T-helper 1 cell treated with Interleukin-12 subunit alpha and Interleukin-12 subunit beta and Interleukin-4 antibody, amounts not matched to agents 30 ng/mL and 1 ng/mL, for 36 hours (primary cell): ENCODE results near the gene IL23R. TPM values are rescaled to one million over a fixed set of nuclear protein-coding genes. Genes with fewer than 3 reads are reported as not detected.
"Not testable (repeated sequence)": the region's sequence is repeated elsewhere in the genome, so short reads cannot be mapped to it uniquely, and the experiment has no call there.

Source experiments
- intact Hi-C: fragments of 100-400 bp; cut with micrococcal nuclease; formaldehyde crosslinking; loops from one replicate; pipeline ENCODE4 v1.15.1; 2024
- total RNA-seq: library from RNA; stranded (reverse); gene quantifications from 2 replicates; pipeline ENCODE4 v1.2.3, GENCODE V29; 2022

IL23R gene, protein sequence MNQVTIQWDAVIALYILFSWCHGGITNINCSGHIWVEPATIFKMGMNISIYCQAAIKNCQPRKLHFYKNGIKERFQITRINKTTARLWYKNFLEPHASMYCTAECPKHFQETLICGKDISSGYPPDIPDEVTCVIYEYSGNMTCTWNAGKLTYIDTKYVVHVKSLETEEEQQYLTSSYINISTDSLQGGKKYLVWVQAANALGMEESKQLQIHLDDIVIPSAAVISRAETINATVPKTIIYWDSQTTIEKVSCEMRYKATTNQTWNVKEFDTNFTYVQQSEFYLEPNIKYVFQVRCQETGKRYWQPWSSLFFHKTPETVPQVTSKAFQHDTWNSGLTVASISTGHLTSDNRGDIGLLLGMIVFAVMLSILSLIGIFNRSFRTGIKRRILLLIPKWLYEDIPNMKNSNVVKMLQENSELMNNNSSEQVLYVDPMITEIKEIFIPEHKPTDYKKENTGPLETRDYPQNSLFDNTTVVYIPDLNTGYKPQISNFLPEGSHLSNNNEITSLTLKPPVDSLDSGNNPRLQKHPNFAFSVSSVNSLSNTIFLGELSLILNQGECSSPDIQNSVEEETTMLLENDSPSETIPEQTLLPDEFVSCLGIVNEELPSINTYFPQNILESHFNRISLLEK
- 6.8 and 6.9 TPM in 2 replicates for total RNA-seq

- intact Hi-C loops, result loop anchor here (1.0 to 10.0 kb wide), 3 partner anchors 28 to 1351 kb away; no protein-coding TSS in a partner anchor
Measured at GRCh38 chr1:67166196-67166595, at the start of gene IL23R. TSS of gene IL23R (plus strand) at chr1:67166454. CDS start at chr1:67168121, 1,667 bp downstream.

DNA sequence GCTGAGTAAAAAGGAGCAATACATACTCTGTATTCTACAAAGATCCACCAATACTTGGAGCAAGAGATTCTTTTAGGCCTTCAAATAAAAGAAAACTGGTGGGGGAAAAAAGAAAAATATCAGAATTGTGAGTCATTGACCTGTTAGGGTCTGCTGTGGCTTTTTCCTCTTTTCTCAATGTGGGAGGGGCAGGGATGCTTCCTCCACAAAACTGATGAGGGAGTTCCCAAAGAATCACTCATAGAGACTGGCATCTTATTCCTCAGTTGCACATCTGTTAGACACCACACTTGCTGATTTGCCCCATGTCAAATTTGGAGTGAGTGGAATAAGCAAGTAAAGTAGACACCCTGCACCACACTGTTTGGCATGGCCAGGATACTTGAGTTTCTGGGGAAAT is 48.1 kb upstream of the IL23R start:
- intact Hi-C loops, result no loop called here

GRCh38 chr1:67118646-67119045 is 47.6 kb upstream of the IL23R start:
- intact Hi-C loops, result no loop called here

GRCh38 chr1:67120855-67121619 is 45.2 kb upstream of the IL23R start:
- intact Hi-C loops, result no loop called here

DNA sequence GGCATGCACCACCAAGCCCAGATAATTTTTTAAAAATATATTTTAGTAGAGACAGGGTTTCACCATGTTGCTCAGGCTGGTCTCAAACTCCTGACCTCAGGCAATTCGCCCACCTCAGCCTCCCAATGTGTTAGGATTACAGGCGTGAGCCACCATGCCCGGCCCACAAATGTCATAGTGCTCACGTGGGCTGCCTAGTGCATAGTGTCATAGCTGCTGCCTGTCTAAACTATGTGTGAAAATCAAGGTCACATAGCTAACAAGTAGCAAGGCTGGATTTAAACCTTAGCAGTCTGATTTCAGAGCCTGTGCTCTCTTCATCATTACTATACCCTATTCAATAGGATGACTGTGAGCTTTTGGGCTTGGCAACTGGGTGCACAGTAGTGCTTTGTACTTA is 41.8 kb upstream of the IL23R start:
- intact Hi-C loops, result no loop called here

GRCh38 chr1:67126111-67126746 is 40.0 kb upstream of the IL23R start:
- intact Hi-C loops, result no loop called here

- intact Hi-C loops, result no loop called here
Measured at GRCh38 chr1:67126974-67127373, 39.3 kb upstream of the IL23R start.

- intact Hi-C loops, result no loop called here
Measured at GRCh38 chr1:67130673-67131072, 35.6 kb upstream of the IL23R start.

- intact Hi-C loops, result no loop called here
Measured at GRCh38 chr1:67133177-67133576, 33.1 kb upstream of the IL23R start.

- intact Hi-C loops, result no loop called here
Measured at GRCh38 chr1:67134695-67135094, 31.6 kb upstream of the IL23R start, which contains the start of gene C1orf141. TSS of gene C1orf141 (minus strand) at chr1:67134970. CDS start at chr1:67127240, 7,730 bp downstream.

GRCh38 chr1:67135354-67135753 is 30.9 kb upstream of the IL23R start:
- intact Hi-C loops, result no loop called here

DNA sequence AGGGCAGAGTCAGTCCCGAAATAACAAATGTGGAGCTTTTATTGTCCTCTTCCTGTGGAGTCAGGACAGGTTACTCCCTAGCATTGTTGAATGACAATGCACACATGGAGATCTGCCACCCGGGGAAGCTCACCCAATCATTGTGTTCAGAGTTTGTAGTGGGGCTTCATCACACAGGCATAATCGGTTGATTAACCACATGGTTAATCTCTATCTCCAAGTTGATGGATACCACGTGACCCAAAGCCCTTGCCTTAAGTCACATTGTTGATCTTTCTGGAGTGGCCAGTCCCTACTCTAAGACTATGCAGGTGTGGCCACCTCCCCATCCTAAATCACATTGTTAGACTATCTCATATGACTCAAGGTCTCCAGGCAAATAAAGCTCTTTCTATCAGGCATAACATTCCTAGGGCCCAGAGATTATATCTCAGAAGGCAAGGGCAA is 28.9 kb upstream of the IL23R start:
- intact Hi-C loops, result no loop called here

DNA sequence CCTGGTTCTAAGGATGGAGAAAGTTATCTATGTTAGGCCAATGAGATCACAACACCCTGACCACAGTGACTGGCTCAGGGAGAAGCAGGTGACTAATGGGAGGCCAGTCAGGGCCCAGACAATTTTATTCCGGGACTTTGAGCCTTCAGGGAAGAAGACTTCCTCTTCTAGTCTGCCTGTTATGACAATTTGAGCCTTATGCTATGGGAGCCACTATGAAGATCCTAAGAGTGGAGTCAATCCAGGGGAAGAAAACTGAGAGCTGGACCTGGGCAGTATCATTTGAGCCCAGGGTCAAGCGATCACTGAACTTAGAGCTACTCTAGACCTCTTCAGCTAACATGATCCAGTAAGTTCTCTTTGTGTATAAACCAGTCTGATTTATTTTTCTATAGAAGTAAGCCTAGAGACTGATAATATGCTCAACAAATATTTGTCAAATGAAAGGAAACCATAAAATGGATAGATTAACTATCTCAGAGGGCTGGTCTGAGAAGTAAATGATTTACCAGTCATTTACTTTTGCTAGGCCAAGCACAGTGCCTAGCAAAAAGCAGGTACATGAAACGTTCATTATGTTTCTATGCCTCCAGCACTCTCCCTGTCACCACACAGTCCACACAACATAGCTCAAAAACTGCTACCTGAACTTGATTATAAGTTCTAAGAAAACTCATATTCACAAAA is 27.3 kb upstream of the IL23R start:
- intact Hi-C loops, result no loop called here

- intact Hi-C loops, result no loop called here
Measured at GRCh38 chr1:67140460-67140859, 25.8 kb upstream of the IL23R start.

DNA sequence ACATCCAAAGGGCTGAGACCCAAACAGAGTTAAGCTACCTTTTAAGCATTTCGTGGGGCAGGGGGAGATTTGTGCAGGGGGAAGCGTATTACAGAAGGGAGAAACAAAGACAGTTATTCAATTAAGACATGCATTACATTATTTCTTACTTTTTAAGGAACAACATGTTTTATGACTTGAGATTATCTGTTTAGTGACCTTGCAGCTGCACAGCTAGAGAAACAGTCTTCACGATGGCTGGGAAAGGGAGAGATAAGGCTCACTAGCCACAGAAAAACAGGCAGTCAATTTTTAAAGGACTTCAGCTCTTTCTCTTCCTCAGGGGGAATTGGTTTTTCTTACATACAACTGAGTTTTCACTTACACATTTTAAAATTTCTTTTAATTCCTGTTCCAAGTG is 24.4 kb upstream of the IL23R start:
- intact Hi-C loops, result not testable (repeated sequence)

DNA sequence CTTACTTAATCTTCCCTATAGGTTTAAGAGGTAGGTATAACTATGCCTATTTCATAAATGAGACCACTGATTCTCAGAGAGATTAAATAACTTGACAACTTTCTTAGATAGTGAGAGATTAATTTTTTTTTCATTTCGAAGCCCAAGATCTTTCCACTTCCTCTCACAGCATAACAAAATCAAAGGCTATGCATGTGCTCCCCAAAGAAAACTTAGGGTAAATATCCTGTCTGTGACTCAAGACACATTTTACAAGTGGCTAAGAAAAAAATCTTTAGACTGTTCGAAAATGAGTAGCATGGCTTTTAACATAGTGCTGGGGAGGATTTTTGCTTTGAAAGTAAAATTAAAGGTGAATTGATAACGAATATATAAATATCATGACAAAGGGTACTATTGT is 23.3 kb upstream of the IL23R start:
- intact Hi-C loops, result loop anchor here (1.0 kb wide), 3 partner anchors 89 to 383 kb away; partner anchors contain the start of gene SLC35D1

GRCh38 chr1:67143966-67144365 is 22.3 kb upstream of the IL23R start:
- intact Hi-C loops, result loop anchor here (1.0 kb wide), 6 partner anchors 19 to 384 kb away; partner anchors contain the start of gene SLC35D1

DNA sequence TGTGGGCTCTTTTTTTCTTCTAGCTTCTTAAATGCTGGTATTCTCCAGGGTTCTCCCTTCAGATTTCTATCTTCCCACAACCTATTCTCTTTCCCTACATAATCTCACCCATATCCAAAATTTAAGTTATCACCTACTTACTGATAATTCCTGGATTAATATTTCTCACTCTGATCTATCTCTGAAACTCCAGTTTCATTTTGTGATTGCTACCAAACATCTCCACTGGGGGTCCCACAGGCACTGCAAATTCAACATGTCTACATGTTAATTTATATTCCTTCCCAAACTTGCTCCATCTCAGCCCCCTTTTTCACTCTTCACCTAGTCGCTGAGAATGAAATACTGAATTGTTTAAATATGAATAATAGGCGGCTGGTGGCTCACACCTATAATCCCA is 21.6 kb upstream of the IL23R start:
- intact Hi-C loops, result loop anchor here (1.0 to 5.0 kb wide), 5 partner anchors 19 to 288 kb away; partner anchors contain the start of gene SERBP1

DNA sequence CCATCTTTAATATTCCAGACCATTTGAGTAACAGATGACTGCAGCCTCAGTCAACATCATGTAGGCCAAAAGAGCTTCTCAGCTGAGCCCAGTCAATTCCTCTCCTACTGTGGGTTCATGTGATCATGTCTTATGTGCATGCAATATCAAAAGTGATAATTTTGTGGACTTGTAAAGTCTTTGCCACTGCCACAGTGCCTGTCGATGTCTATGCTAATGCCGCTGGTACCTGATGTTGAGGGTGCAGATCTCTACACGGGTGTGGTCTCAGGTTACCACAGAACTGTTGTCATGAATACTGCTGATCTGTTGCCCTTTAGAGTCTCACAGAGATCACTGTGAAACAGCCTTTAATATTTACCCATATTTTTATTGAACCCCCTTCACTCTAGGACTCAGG is 20.2 kb upstream of the IL23R start:
- intact Hi-C loops, result loop anchor here (5.0 kb wide), 2 partner anchors 164 to 286 kb away; partner anchors contain the start of gene SERBP1

- intact Hi-C loops, result loop anchor here (5.0 kb wide), 2 partner anchors 164 to 286 kb away; partner anchors contain the start of gene SERBP1
Measured at GRCh38 chr1:67146539-67146938, 19.7 kb upstream of the IL23R start.
